CD4-positive, alpha-beta T cell treated with Interferon alpha-2 for 1 hour (primary cell): Measurements from ENCODE around the gene OR4N2.
A peak's percentile ranks its signal among the peaks of the same experiment; 100 is the strongest.
"Not testable (repeated sequence)": the region's sequence is repeated elsewhere in the genome, so short reads cannot be mapped to it uniquely, and the experiment has no call there.

Experiments
- DNase-seq, 2 donors: peaks; one replicate each; pipeline ENCODE4 v3.0.0-alpha.2; 2020 to 2022

The OR4N2 gene

DNA sequence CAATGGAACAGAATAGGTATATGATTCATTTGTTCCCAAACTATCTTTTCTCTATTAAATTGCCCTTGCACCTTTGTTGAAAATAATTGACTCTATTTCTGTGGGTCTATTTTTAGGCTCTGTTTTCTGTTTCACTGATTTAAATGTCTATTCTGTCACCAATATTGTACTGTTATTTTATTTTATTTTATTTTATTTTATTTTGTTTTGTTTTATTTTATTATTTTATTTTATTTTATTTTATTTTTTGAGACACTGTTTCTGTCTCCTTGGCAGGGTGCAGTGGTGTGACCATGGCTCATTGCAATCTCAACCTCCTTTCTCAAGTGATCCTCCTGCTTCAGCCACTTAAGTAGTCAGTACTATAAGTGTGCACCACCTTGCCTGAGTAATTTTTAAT lies 34.9 kb downstream of the OR4N2 start:
- no peak for DNase-seq

DNA sequence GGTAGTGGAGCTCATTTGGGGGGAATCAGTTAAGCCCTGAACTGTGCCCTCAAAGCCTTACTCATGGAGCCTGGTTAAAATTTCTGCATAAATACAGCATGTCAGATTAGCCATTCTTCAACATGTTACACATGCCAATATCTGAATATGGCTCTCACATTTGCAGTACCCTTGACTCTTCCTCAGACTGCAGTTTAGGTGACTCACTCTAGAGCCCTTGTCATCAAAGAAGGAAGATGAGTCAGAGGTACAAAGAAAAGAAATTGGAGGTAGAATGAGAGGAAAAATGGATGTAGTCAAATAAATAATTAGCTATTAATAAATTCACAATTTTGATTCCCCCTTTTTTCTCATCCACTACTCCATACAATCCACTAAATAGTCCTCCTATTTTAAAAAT lies 47.8 kb downstream of the OR4N2 start:
- DNase-seq: no peak

DNA sequence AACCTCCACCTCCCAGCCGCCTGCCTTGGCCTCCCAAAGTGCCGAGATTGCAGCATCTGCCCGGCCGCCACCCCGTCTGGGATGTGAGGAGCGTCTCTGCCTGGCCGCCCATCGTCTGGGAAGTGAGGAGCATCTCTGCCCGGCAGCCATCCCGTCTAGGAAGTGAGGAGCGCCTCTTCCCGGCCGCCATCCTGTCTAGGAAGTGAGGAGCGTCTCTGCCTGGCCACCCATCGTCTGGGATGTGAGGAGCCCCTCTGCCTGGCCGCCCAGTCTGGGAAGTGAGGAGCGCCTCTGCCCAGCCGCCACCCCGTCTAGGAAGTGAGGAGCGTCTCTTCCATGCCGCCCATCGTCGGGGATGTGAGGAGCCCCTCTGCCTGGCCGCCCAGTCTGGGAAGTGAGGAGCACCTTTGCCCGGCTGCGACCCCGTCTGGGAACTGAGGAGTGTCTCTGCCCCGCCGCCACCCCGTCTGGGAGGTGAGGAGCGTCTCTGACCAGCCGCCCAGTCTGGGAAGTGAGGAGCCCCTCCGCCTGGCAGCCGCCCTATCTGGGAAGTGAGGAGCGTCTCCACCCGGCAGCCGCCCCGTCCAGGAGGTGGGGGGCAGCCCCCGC lies 62.6 kb downstream of the OR4N2 start:
- not testable (repeated sequence) for DNase-seq

DNA sequence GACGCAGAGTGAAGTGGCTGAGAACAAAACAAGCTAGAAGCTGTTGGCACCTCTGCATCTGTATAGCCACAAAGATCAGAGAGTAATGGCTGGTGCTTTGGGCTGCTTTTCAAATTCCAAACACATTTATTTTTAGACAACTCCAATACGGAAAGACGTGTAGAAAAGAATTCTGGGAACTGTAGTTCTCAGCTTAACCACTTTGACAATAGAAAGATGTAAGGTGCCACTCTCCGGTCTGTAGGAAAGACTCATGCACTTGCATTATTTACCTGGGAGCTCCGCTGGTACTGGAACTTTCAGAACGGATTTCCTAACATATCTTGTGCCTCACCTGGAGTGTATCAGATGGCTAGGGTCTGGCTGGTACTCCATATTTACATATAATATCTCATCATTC lies 69.6 kb downstream of the OR4N2 start:
- no peak for DNase-seq

DNA sequence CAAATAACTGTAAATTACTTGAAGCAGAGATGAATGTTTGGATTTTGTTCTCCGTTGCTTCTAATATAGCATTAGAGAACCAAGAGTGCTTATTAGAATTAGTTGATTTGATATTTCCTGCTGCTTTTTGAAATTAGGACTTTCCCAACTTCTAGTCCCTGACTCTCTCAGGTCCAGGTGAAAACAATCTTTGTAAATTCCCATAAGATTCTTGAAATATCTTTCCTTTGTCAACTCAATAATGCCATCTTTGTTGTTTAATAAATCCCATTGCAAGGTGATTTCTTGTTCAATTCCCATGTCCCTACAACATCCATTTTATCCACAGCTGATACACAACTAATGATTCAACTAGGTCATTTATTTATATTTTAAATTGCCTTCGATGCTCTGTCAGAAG lies 71.3 kb downstream of the OR4N2 start, which contains the start of gene OR4K2:
Gene OR4K2 (plus strand): TSS at position 301 of the 400 bp plus-strand sequence. CDS start 1,126 bp downstream, outside the sequence.
- no peak for DNase-seq

DNA sequence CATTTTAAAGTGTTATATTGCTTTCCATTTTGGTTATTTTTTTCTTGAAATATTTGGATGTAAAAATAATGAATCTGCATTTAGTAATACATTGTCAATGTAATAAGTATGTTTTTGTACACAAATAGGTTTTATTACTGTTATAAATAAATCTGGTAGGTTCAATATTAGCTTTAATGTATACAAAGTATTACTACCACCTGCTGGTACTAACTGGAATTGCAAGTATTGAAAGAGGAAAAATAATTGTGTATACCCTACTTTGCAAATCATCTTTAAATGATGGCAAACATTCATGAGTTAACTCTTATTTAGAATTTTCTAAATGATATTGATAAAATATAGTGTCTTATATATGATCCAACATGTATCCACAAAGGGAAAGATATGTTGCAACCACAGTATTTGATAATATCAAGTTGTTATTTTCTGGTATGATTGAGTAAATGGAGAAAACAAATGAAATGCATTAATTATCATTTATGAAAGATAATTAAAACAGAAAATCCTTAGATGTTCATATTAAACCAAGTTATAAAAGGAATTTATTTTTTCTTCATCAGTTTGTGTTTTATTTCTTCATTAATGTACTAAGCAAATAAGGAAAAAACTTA lies 74.6 kb downstream of the OR4N2 start:
- DNase-seq: peak in 1 of 2 donors; percentile 15
